GM12878 (cell line): ENCODE results near the gene OGFOD2. TPM values are rescaled to one million over a fixed set of nuclear protein-coding genes. Genes with fewer than 3 reads are reported as not detected.

Experiments used
- ATAC-seq: fragments of 200-7000 bp; cut with Tn5 transposase; 3 replicates; pipeline ENCODE4 v1.9.1; 2020; ENCODE audit warnings: mild to moderate bottlenecking, moderate library complexity
- BruUV-seq: library from RNA; stranded (reverse); fragments of 400-500 nt; replicated peaks from 2 replicates; lab custom pipeline; 2021; lab: Mats Ljungman, UMichigan
- CTCF ChIA-PET: fragments of 300-600 bp; sonication (Branson Sonifier 250); formaldehyde crosslinking; extraction: SDS; loops from one replicate; lab custom pipeline; 2021; ENCODE audit warnings: inconsistent platforms; lab: Yijun Ruan, JAX
- POLR2A ChIA-PET: fragments of 350-600 bp; formaldehyde crosslinking; extraction: SDS; loops from one replicate; lab custom pipeline; 2021; ENCODE audit warnings: inconsistent platforms; lab: Charles Lee
- RAD21 ChIA-PET: fragments of 300-600 bp; sonication (Branson Sonifier 250); formaldehyde crosslinking; loops from one replicate; lab custom pipeline; 2023; ENCODE audit warnings: antibody characterized with exemption; ENCODE audit not compliant: unreplicated experiment; lab: Charles Lee
- SMC1A ChIA-PET: fragments of 300-600 bp; sonication (Branson Sonifier 250); formaldehyde crosslinking; loops from one replicate; lab custom pipeline; 2023; ENCODE audit not compliant: unreplicated experiment, uncharacterized antibody; lab: Charles Lee
- DNase-seq: peaks from one replicate; pipeline ENCODE4 v3.0.0-alpha.2; 2011; ENCODE audit warnings: low read depth, low spot score
- FAIRE-seq: peaks from 3 replicates; lab custom pipeline; 2011; peaks lifted over from hg19 to GRCh38; lab: Jason Lieb, UNC
- H2AFZ ChIP-seq: 2 replicates; pipeline ENCODE4 v1.6.0; 2011; ENCODE audit warnings: low read depth, low read length, control low read depth; ENCODE audit not compliant: control insufficient read depth
- H3K27ac ChIP-seq: 2 replicates; pipeline ENCODE4 v1.5.1; 2011; ENCODE audit warnings: control low read depth; ENCODE audit not compliant: control insufficient read depth, insufficient read depth
- H3K27me3 ChIP-seq, 2 experiments: replicated peaks in 1 of 2; 2 replicates each; pipeline versions ENCODE4 v1.6.0 to v1.6.1; 2011; ENCODE audit warnings: low read length in 1 of 2; ENCODE audit not compliant: control insufficient read depth in 2 of 2, insufficient read depth in 2 of 2
- H3K36me3 ChIP-seq, 2 experiments: 2 replicates each; pipeline ENCODE4 v1.5.1; 2011; ENCODE audit warnings: low read length in 1 of 2; ENCODE audit not compliant: control insufficient read depth in 2 of 2, insufficient read depth in 2 of 2
- H3K4me1 ChIP-seq: 2 replicates; pipeline ENCODE4 v1.6.1; 2011; ENCODE audit warnings: mild to moderate bottlenecking, low read length, moderate library complexity, mixed read lengths; ENCODE audit not compliant: control insufficient read depth, insufficient read depth
- H3K4me2 ChIP-seq: 2 replicates; pipeline ENCODE4 v1.6.0; 2011; ENCODE audit warnings: control low read depth; ENCODE audit not compliant: control insufficient read depth, insufficient read depth
- H3K4me3 ChIP-seq: fragments of 200-600 bp; sonication (generic); 2 replicates; pipeline ENCODE4 v1.5.1; 2016
- H3K79me2 ChIP-seq: 2 replicates; pipeline ENCODE4 v1.6.0; 2011; ENCODE audit warnings: low read length; ENCODE audit not compliant: control insufficient read depth, insufficient read depth
- H3K9ac ChIP-seq: 2 replicates; pipeline ENCODE4 v1.8.0; 2011; ENCODE audit warnings: low read length, control low read depth, mixed read lengths; ENCODE audit not compliant: control insufficient read depth, insufficient read depth
- H3K9me3 ChIP-seq: replicated peaks from 3 replicates; pipeline ENCODE4 v1.5.1; 2011; ENCODE audit warnings: mild to moderate bottlenecking, low read length; ENCODE audit not compliant: control insufficient read depth, insufficient read depth
- H4K20me1 ChIP-seq: 2 replicates; pipeline ENCODE4 v1.6.0; 2011; ENCODE audit not compliant: control insufficient read depth, insufficient read depth
- DPF2 ChIP-seq: fragments of 450-650 bp; IDR thresholded peaks from 2 replicates; pipeline ENCODE4 v1.6.1; 2017; ENCODE audit warnings: mild to moderate bottlenecking
- E4F1 ChIP-seq: fragments of 450-650 bp; IDR thresholded peaks from 2 replicates; pipeline ENCODE4 v1.6.1; 2018; ENCODE audit warnings: borderline replicate concordance, mild to moderate bottlenecking; ENCODE audit not compliant: partially characterized antibody
- GABPA ChIP-seq: IDR thresholded peaks from 2 replicates; pipeline ENCODE4 v1.6.1; 2014; ENCODE audit warnings: antibody characterized with exemption, low read depth, mild to moderate bottlenecking, inconsistent platforms
- MTA3 ChIP-seq: IDR thresholded peaks from 2 replicates; pipeline ENCODE4 v1.6.1; 2012; ENCODE audit warnings: low read length, inconsistent platforms, borderline replicate concordance
- RAD51 ChIP-seq: fragments of 450-650 bp; IDR thresholded peaks from 2 replicates; pipeline ENCODE4 v1.6.1; 2016; ENCODE audit warnings: moderate library complexity, mild to moderate bottlenecking, inconsistent platforms
- SREBF1 ChIP-seq: IDR thresholded peaks from 2 replicates; pipeline ENCODE4 v1.6.1; 2012; ENCODE audit warnings: mild to moderate bottlenecking, low read length
- ZBTB33 ChIP-seq: fragments of 450-650 bp; IDR thresholded peaks from 2 replicates; pipeline ENCODE4 v1.6.1; 2017; ENCODE audit warnings: mild to moderate bottlenecking
- WGBS: methylation state at CpG from one replicate; pipeline ENCODE4 v1.1.6; 2016; ENCODE audit warnings: low lambda C conversion rate; ENCODE audit not compliant: insufficient replicate concordance, insufficient coverage; ENCODE audit errors: missing lambda C conversion rate; 5-methylcytosine and 5-hydroxymethylcytosine counted together
- in situ Hi-C: fragments of 300-500 bp; cut with MboI; formaldehyde crosslinking; loops from 9 replicates; pipeline ENCODE4 v1.14.3; 2018; ENCODE audit warnings: mixed read lengths
- intact Hi-C: fragments of 100-400 bp; cut with micrococcal nuclease; formaldehyde crosslinking; loops from one replicate; pipeline ENCODE4 v1.14.2; 2022; ENCODE audit not compliant: unreplicated experiment
- polyA plus RNA-seq, 11 experiments: library from polyadenylated mRNA; depleted of rRNA in 4 of 11; unstranded in 6 of 11; stranded (reverse) in 5 of 11; fragments of >200 nt; fragmentation: Nextera tagmentation in 4 of 11; fragmentation: Illumina TruSeq in 1 of 11; extraction: Ambion mirVana in 4 of 11; extraction: Trizol in 1 of 11; gene quantifications; 1 replicate in 1 of 11; 2 replicates in 10 of 11; pipeline versions ENCODE4 v1.2.1 to v1.2.3, GENCODE V29; 2011 to 2016; ENCODE audit warnings: inconsistent platforms in 2 of 11, missing spikeins in 2 of 11, low read depth in 1 of 11
- total RNA-seq, 4 experiments: library from RNA; depleted of rRNA in 3 of 4; stranded (reverse); fragments of >200 nt in 3 of 4; fragmentation: Illumina TruSeq in 1 of 4; extraction: Trizol in 1 of 4; gene quantifications; 2 replicates each; pipeline versions ENCODE4 v1.2.1 to v1.2.3, GENCODE V29; 2013 to 2021

Gene OGFOD2
- total and polyA plus RNA-seq, 10 of the 15 experiments (the other 5 are each of a cell fraction or from before 2014, with no cell fraction given): 0.93 to 29.2 (median 16.3) TPM

- no TSS peak for BruUV-seq
- no peak for FAIRE-seq
- H3K36me3 ChIP-seq: no peaks in the 10 kb centered on the region
- no peak for ATAC-seq
- TF ChIP-seq E4F1: no peak
- TF ChIP-seq GABPA: no peak
- TF ChIP-seq RAD51: no peak
- no peak for TF ChIP-seq DPF2
- TF ChIP-seq SREBF1: no peak
- TF ChIP-seq, all 136 proteins: peak for 0
- in situ Hi-C loops (no loop called here), intact Hi-C loops (no loop called here)
- Histone ChIP-seq H3K4me1 (peaks cover 37% of the 10 kb centered on the region), H4K20me1 (no peaks in the 10 kb centered on the region), H3K27me3 (no peaks in the 10 kb centered on the region), H3K4me3 (no peak overlapping the region), H3K9ac (no peak overlapping the region), H3K9me3 (no peaks in the 10 kb centered on the region; the same call in 2 of the 3 replicates), H2AFZ (no peak overlapping the region), H3K27ac (no peak overlapping the region), H3K4me2 (no peak overlapping the region), H3K79me2 (no peaks in the 10 kb centered on the region)
- ChIA-PET POLR2A (no interaction called here), CTCF (no interaction called here), RAD21 (interaction anchor here (2.1 kb wide), 1 partner anchor 28 kb away, joined by 5 read pairs; no protein-coding TSS in a partner anchor), SMC1A (no interaction called here)
- no peak for DNase-seq
- WGBS: 71% methylated on average over 9 of the region's 14 CpGs
These were observed 45.9 kb upstream of the OGFOD2 start for GRCh38 chr12:122929148-122929538.

GRCh38 chr12:122929812-122930211 lies 45.2 kb upstream of the OGFOD2 start:
- H2AFZ ChIP-seq: no peak overlapping the region
- DNase-seq (no peak), ATAC-seq (no peak), FAIRE-seq (no peak)
- TF ChIP-seq MTA3 (no peak), ZBTB33 (0 out of 2 replicates have a peak, but pooled peaks have one; percentile 38)
- no TSS peak for BruUV-seq
- H3K4me1 ChIP-seq: peaks cover 43% of the 10 kb centered on the region
- WGBS: 81% methylated on average over 23 of the region's 23 CpGs
- H3K4me3 ChIP-seq: no peak overlapping the region
- no peak overlapping the region for H3K9ac ChIP-seq
- no peaks in the 10 kb centered on the region for H3K9me3 ChIP-seq
- no peak overlapping the region for H3K4me2 ChIP-seq
- in situ Hi-C loops: no loop called here
- ChIA-PET RAD21 (interaction anchor here (2.1 kb wide), 1 partner anchor 28 kb away, joined by 5 read pairs; no protein-coding TSS in a partner anchor), POLR2A (interaction anchor here (0.7 kb wide), 1 partner anchor 34 kb away, joined by 5 read pairs; no protein-coding TSS in a partner anchor), SMC1A (no interaction called here), CTCF (interaction anchor here (1.2 kb wide), 1 partner anchor 22 kb away, joined by 5 read pairs; no protein-coding TSS in a partner anchor)
- intact Hi-C loops: no loop called here
- H3K36me3 ChIP-seq: no peaks in the 10 kb centered on the region
- no peaks in the 10 kb centered on the region for H3K27me3 ChIP-seq
- H3K27ac ChIP-seq: no peak overlapping the region
- H3K79me2 ChIP-seq: no peaks in the 10 kb centered on the region
- H4K20me1 ChIP-seq: no peaks in the 10 kb centered on the region
